ENCODE data around the gene SHLD3. TPM values are rescaled to one million over a fixed set of nuclear protein-coding genes. Genes with fewer than 3 reads are reported as not detected.

Gene SHLD3
- 1.4 and 1.5 TPM in 2 replicates for total RNA-seq

GRCh38 chr5:65624571-65625555, at the start of gene SHLD3, which contains the start of gene TRAPPC13:
Gene SHLD3 (plus strand): TSS chr5:65625027. CDS start chr5:65629588, 4,561 bp downstream.
Gene TRAPPC13 (plus strand): TSS chr5:65625027. CDS start chr5:65625061, 34 bp downstream.

GRCh38 chr5:65624025-65624570, 729 bp upstream of the SHLD3 start, which contains the start of gene TRIM23:
Gene TRIM23 (minus strand): TSS chr5:65624333. CDS start chr5:65624274, 59 bp downstream.

Other genes starting within 250 kb of the SHLD3 start
- 8.5 and 13.4 TPM in 2 replicates for gene ADAMTS6, start 143.1 kb upstream of the SHLD3 start, total RNA-seq
- 3.4 and 15.5 TPM in 2 replicates for gene CENPK, start 61.9 kb upstream of the SHLD3 start, total RNA-seq
- gene PPWD1, start 61.7 kb upstream of the SHLD3 start, total RNA-seq = 9.8 and 10.5 TPM in 2 replicates
- gene TRIM23, start 694 bp upstream of the SHLD3 start, total RNA-seq = 3.9 and 7.5 TPM in 2 replicates
- gene TRAPPC13, start within 50 bp of the SHLD3 start, total RNA-seq = 9.3 and 11.6 TPM in 2 replicates
- gene SGTB, start 97.1 kb downstream of the SHLD3 start, total RNA-seq = 5.3 and 5.9 TPM in 2 replicates
- gene NLN, start 97.2 kb downstream of the SHLD3 start, total RNA-seq = 19.3 and 27.7 TPM in 2 replicates

Data from mesangial cell (primary cell).